ENCODE measurements around the gene L3MBTL1. TPM values are rescaled to one million over a fixed set of nuclear protein-coding genes. Genes with fewer than 3 reads are reported as not detected.

L3MBTL1 gene
- total RNA-seq, 1 experiment from 2014 or later, result 8.4 TPM

DNA sequence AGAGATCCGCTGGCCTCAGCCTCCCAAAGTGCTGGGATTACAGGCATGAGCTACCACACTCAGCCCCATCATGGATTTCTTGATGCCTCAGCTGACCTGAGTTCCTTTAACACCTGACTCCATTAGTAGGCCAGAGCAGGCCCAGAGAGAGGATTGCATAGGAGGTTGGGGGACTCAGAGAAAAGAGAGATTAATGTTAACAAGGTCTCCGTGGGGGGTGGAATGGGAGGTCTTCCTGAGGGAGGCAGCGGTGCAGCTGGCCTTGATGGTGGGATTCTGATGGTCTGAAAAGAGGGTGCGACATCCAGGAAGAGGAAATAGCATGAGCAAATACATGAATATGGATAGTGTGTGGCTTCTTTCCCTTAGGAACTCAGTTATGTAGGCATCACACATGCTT, 61.2 kb downstream of the L3MBTL1 start:
- no peaks in the 10 kb centered on the region for H3K36me3 ChIP-seq (ENCODE audit: control insufficient read depth, insufficient read depth, low read length)

DNA sequence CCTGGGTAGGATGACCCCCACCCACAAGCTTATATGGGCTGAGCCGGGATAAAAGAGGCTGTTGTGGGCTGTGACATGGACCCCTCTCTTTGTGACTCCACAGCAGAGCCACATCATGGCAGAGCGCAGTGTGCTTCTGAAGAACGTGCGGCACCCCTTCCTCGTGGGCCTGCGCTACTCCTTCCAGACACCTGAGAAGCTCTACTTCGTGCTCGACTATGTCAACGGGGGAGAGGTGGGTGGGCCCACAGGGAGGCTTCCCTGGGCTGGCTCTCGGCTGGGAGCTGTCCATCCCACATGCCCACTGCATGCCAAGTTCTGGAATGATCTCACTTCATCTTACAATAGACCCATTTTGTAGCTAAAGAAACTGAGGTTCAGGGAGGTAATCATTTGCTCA, 61.8 kb downstream of the L3MBTL1 start:
- Mint-ChIP-seq H3K4me1 (ENCODE audit: low read depth, unreplicated experiment) (no peaks in the 10 kb centered on the region), H3K27me3 (ENCODE audit: insufficient read depth, unreplicated experiment) (no peaks in the 10 kb centered on the region), H3K36me3 (ENCODE audit: insufficient read depth, unreplicated experiment) (no peaks in the 10 kb centered on the region), H3K4me3 (ENCODE audit: unreplicated experiment) (no peak overlapping the region), H3K9me3 (ENCODE audit: unreplicated experiment) (no peaks in the 10 kb centered on the region), H3K27ac (ENCODE audit: unreplicated experiment) (no peak overlapping the region)
- intact Hi-C loops (cut with micrococcal nuclease; ENCODE audit: unreplicated experiment), result no loop called here
- TF ChIP-seq, protein P1, sequence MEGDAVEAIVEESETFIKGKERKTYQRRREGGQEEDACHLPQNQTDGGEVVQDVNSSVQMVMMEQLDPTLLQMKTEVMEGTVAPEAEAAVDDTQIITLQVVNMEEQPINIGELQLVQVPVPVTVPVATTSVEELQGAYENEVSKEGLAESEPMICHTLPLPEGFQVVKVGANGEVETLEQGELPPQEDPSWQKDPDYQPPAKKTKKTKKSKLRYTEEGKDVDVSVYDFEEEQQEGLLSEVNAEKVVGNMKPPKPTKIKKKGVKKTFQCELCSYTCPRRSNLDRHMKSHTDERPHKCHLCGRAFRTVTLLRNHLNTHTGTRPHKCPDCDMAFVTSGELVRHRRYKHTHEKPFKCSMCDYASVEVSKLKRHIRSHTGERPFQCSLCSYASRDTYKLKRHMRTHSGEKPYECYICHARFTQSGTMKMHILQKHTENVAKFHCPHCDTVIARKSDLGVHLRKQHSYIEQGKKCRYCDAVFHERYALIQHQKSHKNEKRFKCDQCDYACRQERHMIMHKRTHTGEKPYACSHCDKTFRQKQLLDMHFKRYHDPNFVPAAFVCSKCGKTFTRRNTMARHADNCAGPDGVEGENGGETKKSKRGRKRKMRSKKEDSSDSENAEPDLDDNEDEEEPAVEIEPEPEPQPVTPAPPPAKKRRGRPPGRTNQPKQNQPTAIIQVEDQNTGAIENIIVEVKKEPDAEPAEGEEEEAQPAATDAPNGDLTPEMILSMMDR (IDR thresholded peaks at IDR 0.05; ENCODE audit: insufficient read depth in 1 of 2, low read depth in 1 of 2, low read length in 1 of 2, severe bottlenecking in 1 of 2, unreplicated experiment in 1 of 2), result no peak
- H3K9me3 ChIP-seq, result no peaks in the 10 kb centered on the region
- CTCF ChIA-PET, result no interaction called here
- no peaks in the 10 kb centered on the region for H3K27me3 ChIP-seq (replicated peaks; ENCODE audit: control insufficient read depth, insufficient read depth, low read length)
- H3K4me3 ChIP-seq (ENCODE audit: low read depth, low read length), result no peak overlapping the region
- no peaks in the 10 kb centered on the region for H3K4me1 ChIP-seq
- H3K36me3 ChIP-seq (ENCODE audit: control insufficient read depth, insufficient read depth, low read length), result no peaks in the 10 kb centered on the region
- DNase-seq, result no peak
- BruUV-seq (replicated peaks), result no TSS peak
- POLR2A ChIA-PET, result interaction anchor here (0.6 kb wide), 1 partner anchor 98 kb away, joined by 3 read pairs; no protein-coding TSS in a partner anchor

More for the DNA sequence above, 61.2 kb downstream of the L3MBTL1 start:
- Histone ChIP-seq H3K9me3 (no peaks in the 10 kb centered on the region), H3K27me3 (replicated peaks; ENCODE audit: control insufficient read depth, insufficient read depth, low read length) (no peaks in the 10 kb centered on the region), H3K4me1 (no peaks in the 10 kb centered on the region), H3K4me3 (ENCODE audit: low read depth, low read length) (no peak overlapping the region)
- no peak overlapping the region for H3K27ac Mint-ChIP-seq (ENCODE audit: unreplicated experiment)
- ChIA-PET POLR2A (interaction anchor here (0.6 kb wide), 1 partner anchor 99 kb away, joined by 3 read pairs; no protein-coding TSS in a partner anchor), CTCF (no interaction called here)
- H3K9me3 Mint-ChIP-seq (ENCODE audit: unreplicated experiment), result no peaks in the 10 kb centered on the region
- no peak overlapping the region for H3K4me3 Mint-ChIP-seq (ENCODE audit: unreplicated experiment)
- DNase-seq, result no peak
- BruUV-seq (replicated peaks), result no TSS peak
- TF ChIP-seq, protein P1 (IDR thresholded peaks at IDR 0.05; ENCODE audit: insufficient read depth in 1 of 2, low read depth in 1 of 2, low read length in 1 of 2, severe bottlenecking in 1 of 2, unreplicated experiment in 1 of 2), result no peak
- intact Hi-C loops (cut with micrococcal nuclease; ENCODE audit: unreplicated experiment), result no loop called here
- no peaks in the 10 kb centered on the region for H3K27me3 Mint-ChIP-seq (ENCODE audit: insufficient read depth, unreplicated experiment)
- no peaks in the 10 kb centered on the region for H3K4me1 Mint-ChIP-seq (ENCODE audit: low read depth, unreplicated experiment)
- no peaks in the 10 kb centered on the region for H3K36me3 Mint-ChIP-seq (ENCODE audit: insufficient read depth, unreplicated experiment)

DNA sequence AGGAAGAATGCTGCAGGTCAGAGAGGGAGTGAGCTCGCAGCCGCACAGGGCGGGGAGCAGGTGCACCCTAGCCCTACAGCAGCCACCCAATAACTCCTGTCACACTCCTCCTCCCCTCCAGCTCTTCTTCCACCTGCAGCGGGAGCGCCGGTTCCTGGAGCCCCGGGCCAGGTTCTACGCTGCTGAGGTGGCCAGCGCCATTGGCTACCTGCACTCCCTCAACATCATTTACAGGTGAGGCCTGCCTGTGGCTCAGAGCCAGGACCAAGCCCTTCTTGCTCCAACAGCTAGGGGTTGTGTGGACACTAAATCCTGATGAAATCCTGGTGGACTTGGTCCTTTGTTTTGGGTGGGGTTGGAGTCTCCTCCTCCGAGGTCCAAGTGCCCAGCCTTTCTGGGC, 63.0 kb downstream of the L3MBTL1 start:
- ChIA-PET CTCF (no interaction called here), POLR2A (interaction anchor here (0.6 to 1.1 kb wide), 2 partner anchors 12 to 44 kb away, joined by 4 read pairs; partner anchors contain the start of gene SGK2)
- no peak for DNase-seq
- no TSS peak for BruUV-seq (replicated peaks)
- no peak overlapping the region for H3K27ac Mint-ChIP-seq (ENCODE audit: unreplicated experiment)
- no peaks in the 10 kb centered on the region for H3K4me1 Mint-ChIP-seq (ENCODE audit: low read depth, unreplicated experiment)
- Histone ChIP-seq H3K27me3 (replicated peaks; ENCODE audit: control insufficient read depth, insufficient read depth, low read length) (no peaks in the 10 kb centered on the region), H3K9me3 (no peaks in the 10 kb centered on the region), H3K36me3 (ENCODE audit: control insufficient read depth, insufficient read depth, low read length) (no peaks in the 10 kb centered on the region), H3K4me1 (no peaks in the 10 kb centered on the region), H3K4me3 (ENCODE audit: low read depth, low read length) (no peak overlapping the region)
- no peaks in the 10 kb centered on the region for H3K36me3 Mint-ChIP-seq (ENCODE audit: insufficient read depth, unreplicated experiment)
- H3K27me3 Mint-ChIP-seq (ENCODE audit: insufficient read depth, unreplicated experiment), result no peaks in the 10 kb centered on the region
- TF ChIP-seq, protein P1 (IDR thresholded peaks at IDR 0.05; ENCODE audit: insufficient read depth in 1 of 2, low read depth in 1 of 2, low read length in 1 of 2, severe bottlenecking in 1 of 2, unreplicated experiment in 1 of 2), result no peak
- no peaks in the 10 kb centered on the region for H3K9me3 Mint-ChIP-seq (ENCODE audit: unreplicated experiment)
- intact Hi-C loops (cut with micrococcal nuclease; ENCODE audit: unreplicated experiment), result no loop called here
- H3K4me3 Mint-ChIP-seq (ENCODE audit: unreplicated experiment), result no peak overlapping the region

Measured in Caco-2 (cell line).